PFSK-1 (cell line): ENCODE results near the gene ZNF154.

Source experiments
- FOXP2 ChIP-seq: optimal IDR thresholded peaks from 2 replicates; pipeline ENCODE3; 2011; ENCODE audit warnings: borderline replicate concordance, control low read depth, inconsistent platforms; ENCODE audit not compliant: insufficient read depth; ENCODE audit errors: extremely low read length, extremely low read depth
- POLR2AphosphoS5 ChIP-seq: IDR thresholded peaks from 2 replicates; pipeline ENCODE4 v1.6.1; 2012; ENCODE audit warnings: low read depth, mild to moderate bottlenecking, control low read depth, low read length, moderate library complexity
- REST ChIP-seq, 2 experiments: IDR thresholded peaks; 2 replicates each; pipeline versions ENCODE4 v1.6.1 to v1.8.0; 2011 to 2012; ENCODE audit warnings: low read depth in 2 of 2, low read length in 2 of 2, control low read depth in 1 of 2, inconsistent platforms in 1 of 2, mild to moderate bottlenecking in 1 of 2, moderate library complexity in 1 of 2; ENCODE audit not compliant: insufficient read depth in 1 of 2
- SIN3A ChIP-seq: IDR thresholded peaks from 2 replicates; pipeline ENCODE4 v1.6.1; 2012; ENCODE audit warnings: mild to moderate bottlenecking, low read length, moderate library complexity, borderline replicate concordance; ENCODE audit not compliant: insufficient read depth
- TAF1 ChIP-seq: IDR thresholded peaks from 2 replicates; pipeline ENCODE4 v1.6.1; 2012; ENCODE audit warnings: low read length, control low read depth, borderline replicate concordance; ENCODE audit not compliant: insufficient read depth

ZNF154 gene

GRCh38 chr19:57747472-57747807, 38.4 kb upstream of the ZNF154 start:
- TF ChIP-seq FOXP2 (no peak), POLR2AphosphoS5 (no peak), REST (IDR thresholded peaks at IDR 0.05; ENCODE audit: insufficient read depth in 1 of 2, low read depth in 2 of 2, low read length in 2 of 2) (no peak), SIN3A (no peak), TAF1 (no peak)

- TF ChIP-seq REST (IDR thresholded peaks at IDR 0.05; ENCODE audit: insufficient read depth in 1 of 2, low read depth in 2 of 2, low read length in 2 of 2) = no peak
- TF ChIP-seq TAF1 = peak; percentile 87; the same call in 1 of the 2 replicates
- TF ChIP-seq POLR2AphosphoS5 = peak; percentile 86
- no peak for TF ChIP-seq FOXP2
Measured at GRCh38 chr19:57746580-57747471, 37.8 kb upstream of the ZNF154 start, which contains the start of gene ZNF776. ZNF776 (plus strand) TSS chr19:57746815; CDS start chr19:57747059, 244 bp downstream.

DNA sequence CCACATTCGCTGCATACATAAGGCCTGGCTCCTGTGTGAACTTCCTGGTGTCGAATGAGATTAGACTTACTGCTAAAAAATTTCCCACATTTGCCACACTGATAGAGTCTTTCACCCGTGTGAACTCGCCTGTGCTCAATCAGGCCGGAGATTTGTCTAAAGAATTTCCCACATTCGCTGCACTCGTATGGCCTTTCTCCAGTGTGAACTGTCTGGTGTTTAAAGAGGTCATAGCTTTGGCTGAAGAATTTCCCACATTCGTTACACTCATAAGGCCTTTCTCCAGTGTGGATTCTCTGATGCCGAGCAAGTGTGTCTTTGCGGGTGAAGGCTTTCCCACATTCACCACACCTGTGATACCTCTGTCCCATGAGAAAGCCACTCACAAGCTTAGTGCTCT, 11.9 kb upstream of the ZNF154 start:
- no peak for TF ChIP-seq TAF1
- TF ChIP-seq SIN3A = no peak
- TF ChIP-seq REST (IDR thresholded peaks at IDR 0.05; ENCODE audit: insufficient read depth in 1 of 2, low read depth in 2 of 2, low read length in 2 of 2) = no peak
- TF ChIP-seq POLR2AphosphoS5 = no peak
- TF ChIP-seq FOXP2 = no peak

GRCh38 chr19:57719901-57720519, 11.0 kb upstream of the ZNF154 start:
- TF ChIP-seq POLR2AphosphoS5 = no peak
- TF ChIP-seq REST (IDR thresholded peaks at IDR 0.05; ENCODE audit: insufficient read depth in 1 of 2, low read depth in 2 of 2, low read length in 2 of 2) = no peak
- TF ChIP-seq TAF1 = no peak
- no peak for TF ChIP-seq FOXP2
- no peak for TF ChIP-seq SIN3A
